Liver (tissue), 9 donors: ENCODE data around the gene SMURF2. TPM values are rescaled to one million over a fixed set of nuclear protein-coding genes. Genes with fewer than 3 reads are reported as not detected.
A peak's percentile ranks its signal among the peaks of the same experiment; 100 is the strongest.

ENCODE experiments used
- DNase-seq: peaks from one replicate; pipeline ENCODE4 v3.0.0-alpha.2; 2017; ENCODE audit warnings: low spot score
- H3K27ac ChIP-seq, 2 donors: one replicate each; pipeline ENCODE4 v1.7.0; 2013; ENCODE audit warnings: inconsistent platforms in 2 of 2, low read length in 2 of 2, control low read depth in 1 of 2, low read depth in 1 of 2, mild to moderate bottlenecking in 1 of 2
- H3K27me3 ChIP-seq, 4 donors: one replicate each; pipeline versions ENCODE4 v1.6.1 to v1.7.0; 2013; ENCODE audit warnings: low read length in 3 of 4, inconsistent platforms in 1 of 4, mild to moderate bottlenecking in 1 of 4, moderate library complexity in 1 of 4; ENCODE audit not compliant: control insufficient read depth in 4 of 4, insufficient read depth in 4 of 4
- H3K36me3 ChIP-seq, 4 donors: one replicate each; pipeline versions ENCODE4 v1.6.1 to v1.7.0; 2013; ENCODE audit warnings: low read length in 3 of 4, mild to moderate bottlenecking in 3 of 4, low read depth in 1 of 4, moderate library complexity in 1 of 4; ENCODE audit not compliant: control insufficient read depth in 4 of 4, insufficient read depth in 3 of 4
- H3K4me1 ChIP-seq, 4 donors: one replicate each; pipeline versions ENCODE4 v1.6.1 to v1.7.0; 2013; ENCODE audit warnings: low read length in 3 of 4, mild to moderate bottlenecking in 3 of 4, moderate library complexity in 1 of 4; ENCODE audit not compliant: control insufficient read depth in 4 of 4, insufficient read depth in 4 of 4
- H3K4me3 ChIP-seq, 3 donors: one replicate each; pipeline versions ENCODE4 v1.6.1 to v1.7.0; 2013; ENCODE audit warnings: low read length in 3 of 3, control low read depth in 1 of 3, low read depth in 1 of 3, mild to moderate bottlenecking in 1 of 3
- H3K9ac ChIP-seq, 2 donors: one replicate each; pipeline ENCODE4 v1.7.0; 2013; ENCODE audit warnings: low read length in 2 of 2, mild to moderate bottlenecking in 2 of 2, moderate library complexity in 2 of 2, control low read depth in 1 of 2, low read depth in 1 of 2
- H3K9me3 ChIP-seq, 4 donors: one replicate each; pipeline versions ENCODE4 v1.6.1 to v1.7.0; 2013; ENCODE audit warnings: low read length in 3 of 4; ENCODE audit not compliant: control insufficient read depth in 4 of 4
- EGR1 ChIP-seq, 2 donors: IDR thresholded peaks; 2 replicates each; pipeline ENCODE4 v1.6.1; 2016 to 2018; ENCODE audit warnings: antibody characterized with exemption in 2 of 2, low read depth in 2 of 2
- FOXA1 ChIP-seq: IDR thresholded peaks from 2 replicates; pipeline ENCODE4 v1.6.1; 2016; ENCODE audit warnings: antibody characterized with exemption
- FOXA2 ChIP-seq: IDR thresholded peaks from 2 replicates; pipeline ENCODE4 v1.6.1; 2016; ENCODE audit warnings: antibody characterized with exemption
- GABPA ChIP-seq, 2 donors: IDR thresholded peaks in 1 of 2; conservative IDR thresholded peaks in 1 of 2; 2 replicates each; pipeline ENCODE4 v1.6.1; 2016; ENCODE audit warnings: antibody characterized with exemption in 2 of 2, mild to moderate bottlenecking in 1 of 2, moderate library complexity in 1 of 2
- HNF4A ChIP-seq, 2 donors: conservative IDR thresholded peaks; 2 replicates each; pipeline ENCODE4 v1.6.1; 2016; ENCODE audit warnings: antibody characterized with exemption in 2 of 2, mild to moderate bottlenecking in 2 of 2
- HNF4G ChIP-seq: IDR thresholded peaks from 2 replicates; pipeline ENCODE4 v1.6.1; 2016; ENCODE audit warnings: antibody characterized with exemption
- JUND ChIP-seq, 2 donors: IDR thresholded peaks; 2 replicates each; pipeline ENCODE4 v1.6.1; 2016; ENCODE audit warnings: antibody characterized with exemption in 2 of 2
- NR2F2 ChIP-seq: IDR thresholded peaks from 2 replicates; pipeline ENCODE4 v1.6.1; 2016; ENCODE audit warnings: antibody characterized with exemption
- RAD21 ChIP-seq, 2 donors: IDR thresholded peaks; 2 replicates each; pipeline ENCODE4 v1.6.1; 2016; ENCODE audit warnings: antibody characterized with exemption in 2 of 2, mild to moderate bottlenecking in 2 of 2
- RXRA ChIP-seq, 2 donors: IDR thresholded peaks; 2 replicates each; pipeline ENCODE4 v1.6.1; 2017 to 2018; ENCODE audit warnings: antibody characterized with exemption in 2 of 2, mild to moderate bottlenecking in 1 of 2
- SP1 ChIP-seq: IDR thresholded peaks from 2 replicates; pipeline ENCODE4 v1.6.1; 2018; ENCODE audit warnings: antibody characterized with exemption, mild to moderate bottlenecking
- YY1 ChIP-seq: IDR thresholded peaks from 2 replicates; pipeline ENCODE4 v1.6.1; 2016; ENCODE audit warnings: antibody characterized with exemption, mild to moderate bottlenecking
- WGBS: extraction: QIAGEN DNeasy Blood & Tissue Kit; methylation state at CpG from one replicate; pipeline ENCODE4 v1.1.7; 2013; 5-methylcytosine and 5-hydroxymethylcytosine counted together
- polyA plus RNA-seq, 2 donors: library from polyadenylated mRNA; stranded (reverse) in 1 of 2; unstranded in 1 of 2; fragments of 200-250 nt in 1 of 2; fragments of >200 nt in 1 of 2; fragmentation: Nextera tagmentation in 1 of 2; extraction: Ambion mirVana in 1 of 2; gene quantifications; one replicate each; pipeline versions ENCODE4 v1.2.1 to v1.2.3, GENCODE V29; 2013 to 2015
- total RNA-seq, 2 donors: library from RNA; depleted of rRNA; stranded (reverse); fragments of >200 nt; gene quantifications; one replicate each; pipeline ENCODE4 v1.2.3, GENCODE V29; 2014
- TF ChIP-seq, protein P1 (sequence below): fragments of 150-350 bp; IDR thresholded peaks from 2 replicates; pipeline ENCODE4 v1.5.1; 2017; ENCODE audit warnings: improper control_type of control experiment, low read depth, low read length; ENCODE audit not compliant: missing input control
- TF ChIP-seq, protein P2 (sequence below): IDR thresholded peaks from 2 replicates; pipeline ENCODE4 v1.6.1; 2016; ENCODE audit warnings: antibody characterized with exemption
- TF ChIP-seq, protein P3 (sequence below): IDR thresholded peaks from 2 replicates; pipeline ENCODE4 v1.6.1; 2016; ENCODE audit warnings: antibody characterized with exemption
- TF ChIP-seq, protein P4 (sequence below): IDR thresholded peaks from 2 replicates; pipeline ENCODE4 v1.6.1; 2016; ENCODE audit warnings: antibody characterized with exemption, mild to moderate bottlenecking
- donor health status: healthy.
- donor health status: healthy.
- donor health status: healthy.
- donor health status: healthy.
- donor health status: healthy.

The SMURF2 gene
- total and polyA plus RNA-seq, 4 donors: 2.0 to 6.9 (median 3.5) TPM

DNA sequence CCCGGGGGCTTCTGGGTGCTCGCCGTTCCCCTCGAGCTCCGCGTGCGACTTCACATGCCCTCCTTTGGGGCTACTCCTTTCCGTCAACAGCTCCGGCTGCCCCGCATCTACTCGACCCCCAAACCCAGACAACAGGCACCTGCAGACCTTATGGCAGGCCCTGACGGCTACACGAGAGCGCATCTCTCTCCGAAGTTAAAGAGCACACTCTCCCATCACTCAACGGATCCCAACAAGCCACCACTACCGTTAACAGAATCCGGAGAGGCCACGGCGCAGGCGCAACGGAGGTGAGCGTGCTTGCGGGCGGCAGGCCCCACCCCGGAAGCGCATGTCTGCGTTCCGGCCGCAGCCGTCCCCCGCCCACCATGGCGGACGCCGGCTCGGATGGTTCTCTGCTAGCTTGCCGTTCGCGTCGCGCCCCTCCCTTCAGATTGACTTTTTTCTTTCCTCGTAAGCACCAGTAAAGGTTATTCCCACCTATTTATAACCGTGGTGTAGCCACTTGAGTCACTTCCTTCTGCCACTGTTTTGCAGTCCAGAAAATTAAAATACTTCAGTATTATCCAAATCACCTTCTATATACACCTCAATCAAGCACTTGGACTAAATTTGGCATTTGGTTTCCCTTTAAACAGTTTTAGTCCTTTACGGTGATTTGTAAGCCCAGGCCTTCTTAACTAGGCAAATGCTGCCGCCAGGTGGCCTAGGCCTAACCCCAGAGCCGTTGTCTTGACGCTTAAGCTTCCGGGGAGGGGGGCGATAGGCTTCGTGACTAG, 165.1 kb downstream of the SMURF2 start, which contains the start of gene POLG2:
Gene POLG2 (minus strand): TSS at position 269 of the 779 bp plus-strand sequence. CDS start 86 bp downstream, at position 183.
- H3K4me3 ChIP-seq: peak within 1 kb of the TSS; percentile 88 to 94 (median 93)
- WGBS: under 1% methylated on average over 50 of the region's 50 CpGs
- H3K36me3 ChIP-seq: peaks cover 8 to 42% (median 37%) of the 10 kb centered on the region in 4 donors
- no peaks in the 10 kb centered on the region for H3K9me3 ChIP-seq
- peaks cover 8 to 52% (median 38%) of the 10 kb centered on the region in 4 donors for H3K4me1 ChIP-seq
- DNase-seq: peak; percentile 91
- H3K27ac ChIP-seq: peak within 1 kb of the TSS; percentile 83 to 90
- TF ChIP-seq YY1 (peak; percentile 96), JUND (IDR thresholded peaks at IDR 0.05) (peak in 1 of 2 donors; percentile 12), FOXA1 (no peak), HNF4A (conservative IDR thresholded peaks at IDR 0.05) (no peak), SP1 (peak; percentile 43), GABPA (IDR thresholded peaks at IDR 0.05 in 1 of 2, conservative IDR thresholded peaks at IDR 0.05 in 1 of 2) (peak; percentile 49 to 92), RXRA (IDR thresholded peaks at IDR 0.05) (peak in 1 of 2 donors; percentile 16), RAD21 (IDR thresholded peaks at IDR 0.05) (peak in 1 of 2 donors; percentile 33), HNF4G (no peak), EGR1 (IDR thresholded peaks at IDR 0.05; ENCODE audit: low read depth in 2 of 2) (peak in 1 of 2 donors; percentile 26)
- TF ChIP-seq, protein P1, sequence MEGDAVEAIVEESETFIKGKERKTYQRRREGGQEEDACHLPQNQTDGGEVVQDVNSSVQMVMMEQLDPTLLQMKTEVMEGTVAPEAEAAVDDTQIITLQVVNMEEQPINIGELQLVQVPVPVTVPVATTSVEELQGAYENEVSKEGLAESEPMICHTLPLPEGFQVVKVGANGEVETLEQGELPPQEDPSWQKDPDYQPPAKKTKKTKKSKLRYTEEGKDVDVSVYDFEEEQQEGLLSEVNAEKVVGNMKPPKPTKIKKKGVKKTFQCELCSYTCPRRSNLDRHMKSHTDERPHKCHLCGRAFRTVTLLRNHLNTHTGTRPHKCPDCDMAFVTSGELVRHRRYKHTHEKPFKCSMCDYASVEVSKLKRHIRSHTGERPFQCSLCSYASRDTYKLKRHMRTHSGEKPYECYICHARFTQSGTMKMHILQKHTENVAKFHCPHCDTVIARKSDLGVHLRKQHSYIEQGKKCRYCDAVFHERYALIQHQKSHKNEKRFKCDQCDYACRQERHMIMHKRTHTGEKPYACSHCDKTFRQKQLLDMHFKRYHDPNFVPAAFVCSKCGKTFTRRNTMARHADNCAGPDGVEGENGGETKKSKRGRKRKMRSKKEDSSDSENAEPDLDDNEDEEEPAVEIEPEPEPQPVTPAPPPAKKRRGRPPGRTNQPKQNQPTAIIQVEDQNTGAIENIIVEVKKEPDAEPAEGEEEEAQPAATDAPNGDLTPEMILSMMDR: peak; percentile 26
- TF ChIP-seq, protein P2, sequence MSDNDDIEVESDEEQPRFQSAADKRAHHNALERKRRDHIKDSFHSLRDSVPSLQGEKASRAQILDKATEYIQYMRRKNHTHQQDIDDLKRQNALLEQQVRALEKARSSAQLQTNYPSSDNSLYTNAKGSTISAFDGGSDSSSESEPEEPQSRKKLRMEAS: peak; percentile 64
- TF ChIP-seq, protein P3, sequence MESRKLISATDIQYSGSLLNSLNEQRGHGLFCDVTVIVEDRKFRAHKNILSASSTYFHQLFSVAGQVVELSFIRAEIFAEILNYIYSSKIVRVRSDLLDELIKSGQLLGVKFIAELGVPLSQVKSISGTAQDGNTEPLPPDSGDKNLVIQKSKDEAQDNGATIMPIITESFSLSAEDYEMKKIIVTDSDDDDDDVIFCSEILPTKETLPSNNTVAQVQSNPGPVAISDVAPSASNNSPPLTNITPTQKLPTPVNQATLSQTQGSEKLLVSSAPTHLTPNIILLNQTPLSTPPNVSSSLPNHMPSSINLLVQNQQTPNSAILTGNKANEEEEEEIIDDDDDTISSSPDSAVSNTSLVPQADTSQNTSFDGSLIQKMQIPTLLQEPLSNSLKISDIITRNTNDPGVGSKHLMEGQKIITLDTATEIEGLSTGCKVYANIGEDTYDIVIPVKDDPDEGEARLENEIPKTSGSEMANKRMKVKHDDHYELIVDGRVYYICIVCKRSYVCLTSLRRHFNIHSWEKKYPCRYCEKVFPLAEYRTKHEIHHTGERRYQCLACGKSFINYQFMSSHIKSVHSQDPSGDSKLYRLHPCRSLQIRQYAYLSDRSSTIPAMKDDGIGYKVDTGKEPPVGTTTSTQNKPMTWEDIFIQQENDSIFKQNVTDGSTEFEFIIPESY: no peak
- H3K27me3 ChIP-seq: no peaks in the 10 kb centered on the region
- H3K9ac ChIP-seq: peak within 1 kb of the TSS; percentile 56 to 87

DNA sequence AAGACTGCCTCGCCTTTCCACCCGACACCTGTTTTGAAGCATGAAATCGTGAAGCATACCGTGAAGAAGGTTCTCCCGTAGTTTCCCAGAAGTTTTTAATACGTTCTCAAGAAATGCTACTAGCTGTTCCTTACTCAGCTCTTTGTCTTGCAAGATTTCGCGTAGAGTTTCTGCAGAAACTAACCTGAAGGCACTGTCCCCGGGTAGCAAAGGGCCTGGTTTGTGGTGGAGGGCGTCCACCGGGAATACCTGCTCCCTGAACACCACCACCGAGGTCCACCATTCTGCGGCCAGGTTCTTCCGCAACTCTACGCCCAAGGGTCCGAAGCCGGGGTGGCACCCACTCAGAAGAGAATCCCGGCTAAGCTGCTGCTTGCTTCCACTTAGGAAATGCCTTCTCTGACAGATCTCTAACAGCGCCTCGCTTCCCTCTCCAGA, 165.7 kb downstream of the SMURF2 start:
- TF ChIP-seq NR2F2 (no peak), FOXA2 (no peak), FOXA1 (no peak), GABPA (IDR thresholded peaks at IDR 0.05 in 1 of 2, conservative IDR thresholded peaks at IDR 0.05 in 1 of 2) (no peak), EGR1 (IDR thresholded peaks at IDR 0.05; ENCODE audit: low read depth in 2 of 2) (no peak), JUND (IDR thresholded peaks at IDR 0.05) (no peak), RXRA (IDR thresholded peaks at IDR 0.05) (no peak), YY1 (no peak), RAD21 (IDR thresholded peaks at IDR 0.05) (no peak), HNF4A (conservative IDR thresholded peaks at IDR 0.05) (no peak)
- TF ChIP-seq, protein P4, sequence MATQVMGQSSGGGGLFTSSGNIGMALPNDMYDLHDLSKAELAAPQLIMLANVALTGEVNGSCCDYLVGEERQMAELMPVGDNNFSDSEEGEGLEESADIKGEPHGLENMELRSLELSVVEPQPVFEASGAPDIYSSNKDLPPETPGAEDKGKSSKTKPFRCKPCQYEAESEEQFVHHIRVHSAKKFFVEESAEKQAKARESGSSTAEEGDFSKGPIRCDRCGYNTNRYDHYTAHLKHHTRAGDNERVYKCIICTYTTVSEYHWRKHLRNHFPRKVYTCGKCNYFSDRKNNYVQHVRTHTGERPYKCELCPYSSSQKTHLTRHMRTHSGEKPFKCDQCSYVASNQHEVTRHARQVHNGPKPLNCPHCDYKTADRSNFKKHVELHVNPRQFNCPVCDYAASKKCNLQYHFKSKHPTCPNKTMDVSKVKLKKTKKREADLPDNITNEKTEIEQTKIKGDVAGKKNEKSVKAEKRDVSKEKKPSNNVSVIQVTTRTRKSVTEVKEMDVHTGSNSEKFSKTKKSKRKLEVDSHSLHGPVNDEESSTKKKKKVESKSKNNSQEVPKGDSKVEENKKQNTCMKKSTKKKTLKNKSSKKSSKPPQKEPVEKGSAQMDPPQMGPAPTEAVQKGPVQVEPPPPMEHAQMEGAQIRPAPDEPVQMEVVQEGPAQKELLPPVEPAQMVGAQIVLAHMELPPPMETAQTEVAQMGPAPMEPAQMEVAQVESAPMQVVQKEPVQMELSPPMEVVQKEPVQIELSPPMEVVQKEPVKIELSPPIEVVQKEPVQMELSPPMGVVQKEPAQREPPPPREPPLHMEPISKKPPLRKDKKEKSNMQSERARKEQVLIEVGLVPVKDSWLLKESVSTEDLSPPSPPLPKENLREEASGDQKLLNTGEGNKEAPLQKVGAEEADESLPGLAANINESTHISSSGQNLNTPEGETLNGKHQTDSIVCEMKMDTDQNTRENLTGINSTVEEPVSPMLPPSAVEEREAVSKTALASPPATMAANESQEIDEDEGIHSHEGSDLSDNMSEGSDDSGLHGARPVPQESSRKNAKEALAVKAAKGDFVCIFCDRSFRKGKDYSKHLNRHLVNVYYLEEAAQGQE: no peak
- TF ChIP-seq, protein P3: no peak
- TF ChIP-seq, protein P1: no peak
- TF ChIP-seq, protein P2: no peak
- DNase-seq: no peak
- Histone ChIP-seq H3K27me3 (no peaks in the 10 kb centered on the region), H3K36me3 (peaks cover 8 to 36% (median 30%) of the 10 kb centered on the region in 4 donors), H3K9me3 (no peaks in the 10 kb centered on the region), H3K4me3 (peak overlapping the region; percentile 88 to 94 (median 93)), H3K9ac (peak overlapping the region; percentile 4 to 36), H3K27ac (peak overlapping the region; percentile 83 to 90), H3K4me1 (peaks cover 8 to 49% (median 36%) of the 10 kb centered on the region in 4 donors)
- WGBS: 1% methylated on average over 20 of the region's 20 CpGs
